ENCODE data around the gene DOCK7. TPM values are rescaled to one million over a fixed set of nuclear protein-coding genes. Genes with fewer than 3 reads are reported as not detected.

DOCK7 gene
- total and polyA plus RNA-seq, 2 of the 13 experiments (the other 11 are each of a cell fraction or from before 2014, with no cell fraction given): 45.7 to 67.2 TPM

DNA sequence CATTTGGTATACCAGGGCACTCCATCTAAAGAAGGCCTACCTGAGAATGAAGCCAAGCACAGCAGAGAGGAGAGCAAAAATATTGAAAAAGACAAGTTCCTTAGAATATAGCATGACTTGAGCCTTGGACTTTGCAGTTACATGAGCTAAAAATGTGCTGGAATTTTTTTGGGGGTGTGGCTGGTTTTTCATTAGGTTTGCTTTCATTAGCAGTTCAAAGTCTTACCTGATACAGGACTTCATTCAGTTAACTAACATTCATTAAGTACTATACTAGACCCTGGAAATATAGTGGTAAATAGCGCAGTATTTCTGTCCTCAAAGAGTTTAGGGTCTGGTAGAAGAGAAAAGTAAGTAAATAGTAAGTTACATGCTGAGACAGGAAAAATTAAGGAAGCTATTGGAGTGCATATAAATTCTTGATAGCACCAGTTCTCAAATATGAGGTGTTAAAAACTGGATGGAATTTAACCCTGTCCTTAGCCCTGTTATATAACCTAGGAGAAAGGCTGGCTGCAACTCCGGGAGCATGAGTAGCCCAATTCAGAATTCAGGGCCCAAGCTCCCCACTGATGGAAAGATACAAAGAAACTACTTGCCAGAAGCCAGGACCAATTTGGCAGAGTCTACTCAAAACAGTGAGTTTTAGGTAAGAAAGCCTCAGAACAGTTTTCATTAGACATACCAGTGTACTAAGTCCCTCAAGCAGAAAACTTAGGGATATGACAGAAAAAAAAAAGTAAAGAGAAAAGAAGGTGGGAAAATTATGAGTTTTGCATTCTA lies 3.1 kb upstream of the DOCK7 start (continued):
- TF ChIP-seq IRX3 (CRISPR knock-in tag; IDR thresholded peaks at IDR 0.05; ENCODE audit: borderline replicate concordance, low read depth): no peak
- TF ChIP-seq, protein P1, sequence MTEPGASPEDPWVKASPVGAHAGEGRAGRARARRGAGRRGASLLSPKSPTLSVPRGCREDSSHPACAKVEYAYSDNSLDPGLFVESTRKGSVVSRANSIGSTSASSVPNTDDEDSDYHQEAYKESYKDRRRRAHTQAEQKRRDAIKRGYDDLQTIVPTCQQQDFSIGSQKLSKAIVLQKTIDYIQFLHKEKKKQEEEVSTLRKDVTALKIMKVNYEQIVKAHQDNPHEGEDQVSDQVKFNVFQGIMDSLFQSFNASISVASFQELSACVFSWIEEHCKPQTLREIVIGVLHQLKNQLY (CRISPR knock-in tag; IDR thresholded peaks at IDR 0.05): 0 out of 2 replicates have a peak, but pooled peaks have one; percentile 33
- TF ChIP-seq, protein P2, sequence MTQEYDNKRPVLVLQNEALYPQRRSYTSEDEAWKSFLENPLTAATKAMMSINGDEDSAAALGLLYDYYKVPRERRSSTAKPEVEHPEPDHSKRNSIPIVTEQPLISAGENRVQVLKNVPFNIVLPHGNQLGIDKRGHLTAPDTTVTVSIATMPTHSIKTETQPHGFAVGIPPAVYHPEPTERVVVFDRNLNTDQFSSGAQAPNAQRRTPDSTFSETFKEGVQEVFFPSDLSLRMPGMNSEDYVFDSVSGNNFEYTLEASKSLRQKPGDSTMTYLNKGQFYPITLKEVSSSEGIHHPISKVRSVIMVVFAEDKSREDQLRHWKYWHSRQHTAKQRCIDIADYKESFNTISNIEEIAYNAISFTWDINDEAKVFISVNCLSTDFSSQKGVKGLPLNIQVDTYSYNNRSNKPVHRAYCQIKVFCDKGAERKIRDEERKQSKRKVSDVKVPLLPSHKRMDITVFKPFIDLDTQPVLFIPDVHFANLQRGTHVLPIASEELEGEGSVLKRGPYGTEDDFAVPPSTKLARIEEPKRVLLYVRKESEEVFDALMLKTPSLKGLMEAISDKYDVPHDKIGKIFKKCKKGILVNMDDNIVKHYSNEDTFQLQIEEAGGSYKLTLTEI (CRISPR knock-in tag; conservative IDR thresholded peaks at IDR 0.05): no peak
- TF ChIP-seq, protein P3, sequence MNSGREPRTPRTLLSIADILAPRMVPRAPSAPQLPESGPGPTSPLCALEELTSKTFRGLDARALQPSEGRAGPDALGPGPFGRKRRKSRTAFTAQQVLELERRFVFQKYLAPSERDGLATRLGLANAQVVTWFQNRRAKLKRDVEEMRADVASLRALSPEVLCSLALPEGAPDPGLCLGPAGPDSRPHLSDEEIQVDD (CRISPR knock-in tag; IDR thresholded peaks at IDR 0.05; ENCODE audit: borderline replicate concordance): no peak
- TF ChIP-seq RXRA (CRISPR knock-in tag; IDR thresholded peaks at IDR 0.05): no peak
- TF ChIP-seq, protein P4, sequence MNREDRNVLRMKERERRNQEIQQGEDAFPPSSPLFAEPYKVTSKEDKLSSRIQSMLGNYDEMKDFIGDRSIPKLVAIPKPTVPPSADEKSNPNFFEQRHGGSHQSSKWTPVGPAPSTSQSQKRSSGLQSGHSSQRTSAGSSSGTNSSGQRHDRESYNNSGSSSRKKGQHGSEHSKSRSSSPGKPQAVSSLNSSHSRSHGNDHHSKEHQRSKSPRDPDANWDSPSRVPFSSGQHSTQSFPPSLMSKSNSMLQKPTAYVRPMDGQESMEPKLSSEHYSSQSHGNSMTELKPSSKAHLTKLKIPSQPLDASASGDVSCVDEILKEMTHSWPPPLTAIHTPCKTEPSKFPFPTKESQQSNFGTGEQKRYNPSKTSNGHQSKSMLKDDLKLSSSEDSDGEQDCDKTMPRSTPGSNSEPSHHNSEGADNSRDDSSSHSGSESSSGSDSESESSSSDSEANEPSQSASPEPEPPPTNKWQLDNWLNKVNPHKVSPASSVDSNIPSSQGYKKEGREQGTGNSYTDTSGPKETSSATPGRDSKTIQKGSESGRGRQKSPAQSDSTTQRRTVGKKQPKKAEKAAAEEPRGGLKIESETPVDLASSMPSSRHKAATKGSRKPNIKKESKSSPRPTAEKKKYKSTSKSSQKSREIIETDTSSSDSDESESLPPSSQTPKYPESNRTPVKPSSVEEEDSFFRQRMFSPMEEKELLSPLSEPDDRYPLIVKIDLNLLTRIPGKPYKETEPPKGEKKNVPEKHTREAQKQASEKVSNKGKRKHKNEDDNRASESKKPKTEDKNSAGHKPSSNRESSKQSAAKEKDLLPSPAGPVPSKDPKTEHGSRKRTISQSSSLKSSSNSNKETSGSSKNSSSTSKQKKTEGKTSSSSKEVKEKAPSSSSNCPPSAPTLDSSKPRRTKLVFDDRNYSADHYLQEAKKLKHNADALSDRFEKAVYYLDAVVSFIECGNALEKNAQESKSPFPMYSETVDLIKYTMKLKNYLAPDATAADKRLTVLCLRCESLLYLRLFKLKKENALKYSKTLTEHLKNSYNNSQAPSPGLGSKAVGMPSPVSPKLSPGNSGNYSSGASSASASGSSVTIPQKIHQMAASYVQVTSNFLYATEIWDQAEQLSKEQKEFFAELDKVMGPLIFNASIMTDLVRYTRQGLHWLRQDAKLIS (CRISPR knock-in tag; IDR thresholded peaks at IDR 0.05): no peak
- TF ChIP-seq ZNF253 (CRISPR knock-in tag; IDR thresholded peaks at IDR 0.05; ENCODE audit: borderline replicate concordance): no peak
- TF ChIP-seq RBFOX2 (IDR thresholded peaks at IDR 0.05; ENCODE audit: low read depth, low read length): no peak
- TF ChIP-seq, protein P5, sequence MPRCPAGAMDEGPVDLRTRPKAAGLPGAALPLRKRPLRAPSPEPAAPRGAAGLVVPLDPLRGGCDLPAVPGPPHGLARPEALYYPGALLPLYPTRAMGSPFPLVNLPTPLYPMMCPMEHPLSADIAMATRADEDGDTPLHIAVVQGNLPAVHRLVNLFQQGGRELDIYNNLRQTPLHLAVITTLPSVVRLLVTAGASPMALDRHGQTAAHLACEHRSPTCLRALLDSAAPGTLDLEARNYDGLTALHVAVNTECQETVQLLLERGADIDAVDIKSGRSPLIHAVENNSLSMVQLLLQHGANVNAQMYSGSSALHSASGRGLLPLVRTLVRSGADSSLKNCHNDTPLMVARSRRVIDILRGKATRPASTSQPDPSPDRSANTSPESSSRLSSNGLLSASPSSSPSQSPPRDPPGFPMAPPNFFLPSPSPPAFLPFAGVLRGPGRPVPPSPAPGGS (CRISPR knock-in tag; IDR thresholded peaks at IDR 0.05): no peak
- TF ChIP-seq, protein P6, sequence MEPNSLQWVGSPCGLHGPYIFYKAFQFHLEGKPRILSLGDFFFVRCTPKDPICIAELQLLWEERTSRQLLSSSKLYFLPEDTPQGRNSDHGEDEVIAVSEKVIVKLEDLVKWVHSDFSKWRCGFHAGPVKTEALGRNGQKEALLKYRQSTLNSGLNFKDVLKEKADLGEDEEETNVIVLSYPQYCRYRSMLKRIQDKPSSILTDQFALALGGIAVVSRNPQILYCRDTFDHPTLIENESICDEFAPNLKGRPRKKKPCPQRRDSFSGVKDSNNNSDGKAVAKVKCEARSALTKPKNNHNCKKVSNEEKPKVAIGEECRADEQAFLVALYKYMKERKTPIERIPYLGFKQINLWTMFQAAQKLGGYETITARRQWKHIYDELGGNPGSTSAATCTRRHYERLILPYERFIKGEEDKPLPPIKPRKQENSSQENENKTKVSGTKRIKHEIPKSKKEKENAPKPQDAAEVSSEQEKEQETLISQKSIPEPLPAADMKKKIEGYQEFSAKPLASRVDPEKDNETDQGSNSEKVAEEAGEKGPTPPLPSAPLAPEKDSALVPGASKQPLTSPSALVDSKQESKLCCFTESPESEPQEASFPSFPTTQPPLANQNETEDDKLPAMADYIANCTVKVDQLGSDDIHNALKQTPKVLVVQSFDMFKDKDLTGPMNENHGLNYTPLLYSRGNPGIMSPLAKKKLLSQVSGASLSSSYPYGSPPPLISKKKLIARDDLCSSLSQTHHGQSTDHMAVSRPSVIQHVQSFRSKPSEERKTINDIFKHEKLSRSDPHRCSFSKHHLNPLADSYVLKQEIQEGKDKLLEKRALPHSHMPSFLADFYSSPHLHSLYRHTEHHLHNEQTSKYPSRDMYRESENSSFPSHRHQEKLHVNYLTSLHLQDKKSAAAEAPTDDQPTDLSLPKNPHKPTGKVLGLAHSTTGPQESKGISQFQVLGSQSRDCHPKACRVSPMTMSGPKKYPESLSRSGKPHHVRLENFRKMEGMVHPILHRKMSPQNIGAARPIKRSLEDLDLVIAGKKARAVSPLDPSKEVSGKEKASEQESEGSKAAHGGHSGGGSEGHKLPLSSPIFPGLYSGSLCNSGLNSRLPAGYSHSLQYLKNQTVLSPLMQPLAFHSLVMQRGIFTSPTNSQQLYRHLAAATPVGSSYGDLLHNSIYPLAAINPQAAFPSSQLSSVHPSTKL (CRISPR knock-in tag; IDR thresholded peaks at IDR 0.05): 0 out of 2 replicates have a peak, but pooled peaks have one; percentile 38
- TF ChIP-seq GATAD1 (CRISPR knock-in tag; IDR thresholded peaks at IDR 0.05): no peak

Measured in HepG2 (cell line).